ENCODE results near the gene PHLPP1.

Gene PHLPP1

GRCh38 chr18:62720766-62721613 is 5.6 kb downstream of the PHLPP1 start:
- Histone ChIP-seq H3F3A (ENCODE audit: low read depth) (no peaks in the 10 kb centered on the region), H3K4me3 (ENCODE audit: low read length, poor library complexity, severe bottlenecking) (peak overlapping the region; percentile 77), H3K9me2 (replicated peaks; ENCODE audit: low read depth, low read length) (no peaks in the 10 kb centered on the region), H3K9ac (ENCODE audit: low read depth, low read length, poor library complexity, severe bottlenecking) (peak overlapping the region; percentile 21), H3K27me3 (ENCODE audit: insufficient read depth, low read length, poor library complexity, severe bottlenecking) (no peaks in the 10 kb centered on the region), H2AFZ (ENCODE audit: low read length) (no peak overlapping the region), H3K4me1 (ENCODE audit: insufficient read depth, low read length, poor library complexity, severe bottlenecking) (peaks cover 70% of the 10 kb centered on the region), H3K9me3 (ENCODE audit: insufficient read depth, low read depth, low read length) (no peaks in the 10 kb centered on the region), H3K4me2 (ENCODE audit: low read depth, low read length, poor library complexity, severe bottlenecking) (peak overlapping the region; percentile 90), H3K79me2 (ENCODE audit: insufficient read depth, low read length) (peaks cover 97% of the 10 kb centered on the region), H4K20me1 (ENCODE audit: insufficient read depth, low read length, poor library complexity, severe bottlenecking) (peaks cover 78% of the 10 kb centered on the region), H3K36me3 (ENCODE audit: insufficient read depth, low read length) (no peaks in the 10 kb centered on the region)
- TF ChIP-seq CTCF (conservative IDR thresholded peaks at IDR 0.05; ENCODE audit: low read length) (no peak), EZH2phosphoT487 (IDR thresholded peaks at IDR 0.05; ENCODE audit: borderline replicate concordance) (no peak)

- Histone ChIP-seq H3K9ac (ENCODE audit: low read depth, low read length, poor library complexity, severe bottlenecking) (peak overlapping the region; percentile 21), H3K4me3 (ENCODE audit: low read length, poor library complexity, severe bottlenecking) (peak overlapping the region; percentile 77), H3K9me2 (replicated peaks; ENCODE audit: low read depth, low read length) (no peaks in the 10 kb centered on the region), H3K9me3 (ENCODE audit: insufficient read depth, low read depth, low read length) (no peaks in the 10 kb centered on the region), H3K4me2 (ENCODE audit: low read depth, low read length, poor library complexity, severe bottlenecking) (peak overlapping the region; percentile 90), H3K27me3 (ENCODE audit: insufficient read depth, low read length, poor library complexity, severe bottlenecking) (no peaks in the 10 kb centered on the region), H3K79me2 (ENCODE audit: insufficient read depth, low read length) (peaks cover 98% of the 10 kb centered on the region), H2AFZ (ENCODE audit: low read length) (no peak overlapping the region), H3K4me1 (ENCODE audit: insufficient read depth, low read length, poor library complexity, severe bottlenecking) (peaks cover 72% of the 10 kb centered on the region), H4K20me1 (ENCODE audit: insufficient read depth, low read length, poor library complexity, severe bottlenecking) (peaks cover 76% of the 10 kb centered on the region), H3K36me3 (ENCODE audit: insufficient read depth, low read length) (no peaks in the 10 kb centered on the region), H3F3A (ENCODE audit: low read depth) (no peaks in the 10 kb centered on the region)
- no peak for TF ChIP-seq CTCF (conservative IDR thresholded peaks at IDR 0.05; ENCODE audit: low read length)
Measured at GRCh38 chr18:62721839-62722795, 6.8 kb downstream of the PHLPP1 start.

GRCh38 chr18:62723666-62724281 is 8.4 kb downstream of the PHLPP1 start:
- H3K4me2 ChIP-seq (ENCODE audit: low read depth, low read length, poor library complexity, severe bottlenecking), result peak overlapping the region; percentile 90
- no peak overlapping the region for H2AFZ ChIP-seq (ENCODE audit: low read length)
- H4K20me1 ChIP-seq (ENCODE audit: insufficient read depth, low read length, poor library complexity, severe bottlenecking), result peaks cover 59% of the 10 kb centered on the region
- no peaks in the 10 kb centered on the region for H3K36me3 ChIP-seq (ENCODE audit: insufficient read depth, low read length)
- peaks cover 61% of the 10 kb centered on the region for H3K4me1 ChIP-seq (ENCODE audit: insufficient read depth, low read length, poor library complexity, severe bottlenecking)
- H3K9me3 ChIP-seq (ENCODE audit: insufficient read depth, low read depth, low read length), result no peaks in the 10 kb centered on the region
- H3K4me3 ChIP-seq (ENCODE audit: low read length, poor library complexity, severe bottlenecking), result peak overlapping the region; percentile 77
- no peaks in the 10 kb centered on the region for H3K9me2 ChIP-seq (replicated peaks; ENCODE audit: low read depth, low read length)
- no peaks in the 10 kb centered on the region for H3K27me3 ChIP-seq (ENCODE audit: insufficient read depth, low read length, poor library complexity, severe bottlenecking)
- H3K79me2 ChIP-seq (ENCODE audit: insufficient read depth, low read length), result peaks cover 98% of the 10 kb centered on the region
- no peak for TF ChIP-seq CTCF (conservative IDR thresholded peaks at IDR 0.05; ENCODE audit: low read length)
- no peak for TF ChIP-seq EZH2phosphoT487 (IDR thresholded peaks at IDR 0.05; ENCODE audit: borderline replicate concordance)
- H3F3A ChIP-seq (ENCODE audit: low read depth), result no peaks in the 10 kb centered on the region
- H3K9ac ChIP-seq (ENCODE audit: low read depth, low read length, poor library complexity, severe bottlenecking), result peak overlapping the region; percentile 24
